ENCODE measurements around the gene ACP2.

The ACP2 gene

GRCh38 chr11:47276923-47277322 lies 28.3 kb upstream of the ACP2 start:
- H3K9ac ChIP-seq (ENCODE audit: low read length) = no peak overlapping the region
- no peak overlapping the region for H2AFZ ChIP-seq (ENCODE audit: low read depth, low read length)
- H3K18ac ChIP-seq (ENCODE audit: low read depth in 1 of 2, low read length in 2 of 2) = no peak overlapping the region
- no peak overlapping the region for H2BK120ac ChIP-seq (ENCODE audit: low read depth, low read length)
- no peak overlapping the region for H3K14ac ChIP-seq (ENCODE audit: low read length in 2 of 2)
- H3K4me1 ChIP-seq (ENCODE audit: control insufficient read depth, insufficient read depth, low read depth, low read length) = peaks cover 1% of the 10 kb centered on the region
- H3K9me3 ChIP-seq (ENCODE audit: control insufficient read depth, low read length) = no peaks in the 10 kb centered on the region
- no peak overlapping the region for H4K8ac ChIP-seq (ENCODE audit: low read length)
- WGBS = 93% methylated on average over 2 of the region's 4 CpGs
- DNase-seq = no peak
- H2BK12ac ChIP-seq (ENCODE audit: low read length in 2 of 2) = no peak overlapping the region
- no peak overlapping the region for H2AK5ac ChIP-seq (ENCODE audit: low read length, severe bottlenecking)
- H3K4ac ChIP-seq (ENCODE audit: low read depth in 1 of 2, low read length in 2 of 2) = no peak overlapping the region
- H3K23ac ChIP-seq (ENCODE audit: low read length in 2 of 2) = no peak overlapping the region
- no peak overlapping the region for H4K91ac ChIP-seq (ENCODE audit: low read length)
- H3K27me3 ChIP-seq (ENCODE audit: control insufficient read depth in 1 of 2, insufficient read depth in 1 of 2, low read length in 2 of 2) = no peaks in the 10 kb centered on the region
- no peak overlapping the region for H3K4me2 ChIP-seq (ENCODE audit: low read length, poor library complexity, severe bottlenecking)
- no peak overlapping the region for H3K4me3 ChIP-seq (ENCODE audit: insufficient read depth in 1 of 2, low read depth in 1 of 2, low read length in 2 of 2)
- H3K79me1 ChIP-seq (replicated peaks; ENCODE audit: low read length, poor library complexity, severe bottlenecking) = peaks cover 33% of the 10 kb centered on the region
- H3K36me3 ChIP-seq (ENCODE audit: control insufficient read depth in 1 of 2, insufficient read depth in 2 of 2, low read depth in 1 of 2, low read length in 2 of 2) = peaks cover 46 to 74% of the 10 kb centered on the region in 2 experiments
- H2BK15ac ChIP-seq (ENCODE audit: low read depth, poor library complexity, severe bottlenecking) = no peak overlapping the region
- no peak overlapping the region for H2BK5ac ChIP-seq (ENCODE audit: low read depth, low read length, poor library complexity, severe bottlenecking)
- no peak overlapping the region for H3K27ac ChIP-seq (ENCODE audit: low read length, poor library complexity, severe bottlenecking)

DNA sequence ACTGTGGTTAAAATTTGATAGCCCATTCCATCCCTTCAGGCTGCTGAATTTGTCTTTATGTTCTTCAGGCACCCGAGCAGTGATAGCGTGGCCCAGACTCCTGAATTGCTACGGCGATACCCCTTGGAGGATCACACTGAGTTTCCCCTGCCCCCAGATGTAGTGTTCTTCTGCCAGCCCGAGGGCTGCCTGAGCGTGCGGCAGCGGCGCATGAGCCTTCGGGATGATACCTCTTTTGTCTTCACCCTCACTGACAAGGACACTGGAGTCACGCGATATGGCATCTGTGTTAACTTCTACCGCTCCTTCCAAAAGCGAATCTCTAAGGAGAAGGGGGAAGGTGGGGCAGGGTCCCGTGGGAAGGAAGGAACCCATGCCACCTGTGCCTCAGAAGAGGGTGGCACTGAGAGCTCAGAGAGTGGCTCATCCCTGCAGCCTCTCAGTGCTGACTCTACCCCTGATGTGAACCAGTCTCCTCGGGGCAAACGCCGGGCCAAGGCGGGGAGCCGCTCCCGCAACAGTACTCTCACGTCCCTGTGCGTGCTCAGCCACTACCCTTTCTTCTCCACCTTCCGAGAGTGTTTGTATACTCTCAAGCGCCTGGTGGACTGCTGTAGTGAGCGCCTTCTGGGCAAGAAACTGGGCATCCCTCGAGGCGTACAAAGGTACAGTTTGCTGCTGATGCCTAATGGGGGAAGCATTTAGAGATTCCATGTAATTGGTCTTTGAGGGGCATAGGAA lies 26.1 kb upstream of the ACP2 start:
- peaks cover 35 to 54% of the 10 kb centered on the region in 2 experiments for H3K36me3 ChIP-seq (ENCODE audit: control insufficient read depth in 1 of 2, insufficient read depth in 2 of 2, low read depth in 1 of 2, low read length in 2 of 2)
- no peaks in the 10 kb centered on the region for H3K27me3 ChIP-seq (ENCODE audit: control insufficient read depth in 1 of 2, insufficient read depth in 1 of 2, low read length in 2 of 2)
- H3K79me1 ChIP-seq (replicated peaks; ENCODE audit: low read length, poor library complexity, severe bottlenecking) = peaks cover 33% of the 10 kb centered on the region
- WGBS = 99% methylated on average over 23 of the region's 28 CpGs
- peaks cover 4% of the 10 kb centered on the region for H3K4me1 ChIP-seq (ENCODE audit: control insufficient read depth, insufficient read depth, low read depth, low read length)
- no peak overlapping the region for H2AK5ac ChIP-seq (ENCODE audit: low read length, severe bottlenecking)
- H4K8ac ChIP-seq (ENCODE audit: low read length) = no peak overlapping the region
- no peak overlapping the region for H3K27ac ChIP-seq (ENCODE audit: low read length, poor library complexity, severe bottlenecking)
- H3K4me2 ChIP-seq (ENCODE audit: low read length, poor library complexity, severe bottlenecking) = no peak overlapping the region
- no peak overlapping the region for H3K4me3 ChIP-seq (ENCODE audit: insufficient read depth in 1 of 2, low read depth in 1 of 2, low read length in 2 of 2)
- H3K23ac ChIP-seq (ENCODE audit: low read length in 2 of 2) = no peak overlapping the region
- DNase-seq = no peak
- H4K91ac ChIP-seq (ENCODE audit: low read length) = no peak overlapping the region
- H3K9ac ChIP-seq (ENCODE audit: low read length) = no peak overlapping the region
- H3K4ac ChIP-seq (ENCODE audit: low read depth in 1 of 2, low read length in 2 of 2) = no peak overlapping the region
- H2BK5ac ChIP-seq (ENCODE audit: low read depth, low read length, poor library complexity, severe bottlenecking) = no peak overlapping the region
- H3K18ac ChIP-seq (ENCODE audit: low read depth in 1 of 2, low read length in 2 of 2) = no peak overlapping the region
- no peak overlapping the region for H2BK12ac ChIP-seq (ENCODE audit: low read length in 2 of 2)
- H3K14ac ChIP-seq (ENCODE audit: low read length in 2 of 2) = no peak overlapping the region
- H3K9me3 ChIP-seq (ENCODE audit: control insufficient read depth, low read length) = no peaks in the 10 kb centered on the region
- H2BK15ac ChIP-seq (ENCODE audit: low read depth, poor library complexity, severe bottlenecking) = no peak overlapping the region
- H2AFZ ChIP-seq (ENCODE audit: low read depth, low read length) = no peak overlapping the region
- no peak overlapping the region for H2BK120ac ChIP-seq (ENCODE audit: low read depth, low read length)

- H3K4me2 ChIP-seq (ENCODE audit: low read length, poor library complexity, severe bottlenecking) = no peak overlapping the region
- no peak overlapping the region for H3K23ac ChIP-seq (ENCODE audit: low read length in 2 of 2)
- no peak overlapping the region for H4K91ac ChIP-seq (ENCODE audit: low read length)
- peaks cover 28 to 34% of the 10 kb centered on the region in 2 experiments for H3K36me3 ChIP-seq (ENCODE audit: control insufficient read depth in 1 of 2, insufficient read depth in 2 of 2, low read depth in 1 of 2, low read length in 2 of 2)
- H3K4me3 ChIP-seq (ENCODE audit: insufficient read depth in 1 of 2, low read depth in 1 of 2, low read length in 2 of 2) = no peak overlapping the region
- no peak overlapping the region for H4K8ac ChIP-seq (ENCODE audit: low read length)
- peaks cover 18% of the 10 kb centered on the region for H3K4me1 ChIP-seq (ENCODE audit: control insufficient read depth, insufficient read depth, low read depth, low read length)
- no peak overlapping the region for H3K27ac ChIP-seq (ENCODE audit: low read length, poor library complexity, severe bottlenecking)
- no peak overlapping the region for H2BK120ac ChIP-seq (ENCODE audit: low read depth, low read length)
- no peak overlapping the region for H2BK5ac ChIP-seq (ENCODE audit: low read depth, low read length, poor library complexity, severe bottlenecking)
- whole genome bisulfite sequencing = no CpG with 5 or more reads among the region's 1 CpG
- no peak overlapping the region for H3K14ac ChIP-seq (ENCODE audit: low read length in 2 of 2)
- no peak overlapping the region for H2BK15ac ChIP-seq (ENCODE audit: low read depth, poor library complexity, severe bottlenecking)
- H3K4ac ChIP-seq (ENCODE audit: low read depth in 1 of 2, low read length in 2 of 2) = no peak overlapping the region
- no peak overlapping the region for H2BK12ac ChIP-seq (ENCODE audit: low read length in 2 of 2)
- H2AFZ ChIP-seq (ENCODE audit: low read depth, low read length) = no peak overlapping the region
- no peak overlapping the region for H3K9ac ChIP-seq (ENCODE audit: low read length)
- no peak overlapping the region for H2AK5ac ChIP-seq (ENCODE audit: low read length, severe bottlenecking)
- H3K18ac ChIP-seq (ENCODE audit: low read depth in 1 of 2, low read length in 2 of 2) = no peak overlapping the region
- peaks cover 31% of the 10 kb centered on the region for H3K79me1 ChIP-seq (replicated peaks; ENCODE audit: low read length, poor library complexity, severe bottlenecking)
- H3K9me3 ChIP-seq (ENCODE audit: control insufficient read depth, low read length) = no peaks in the 10 kb centered on the region
- DNase-seq = peak; percentile 50
- H3K27me3 ChIP-seq (ENCODE audit: control insufficient read depth in 1 of 2, insufficient read depth in 1 of 2, low read length in 2 of 2) = no peaks in the 10 kb centered on the region
Measured at GRCh38 chr11:47272706-47273105, 24.1 kb upstream of the ACP2 start.

- H2BK120ac ChIP-seq (ENCODE audit: low read depth, low read length) = no peak overlapping the region
- H3K23ac ChIP-seq (ENCODE audit: low read length in 2 of 2) = no peak overlapping the region
- no peak overlapping the region for H2AFZ ChIP-seq (ENCODE audit: low read depth, low read length)
- H3K4me1 ChIP-seq (ENCODE audit: control insufficient read depth, insufficient read depth, low read depth, low read length) = peaks cover 19% of the 10 kb centered on the region
- H3K27ac ChIP-seq (ENCODE audit: low read length, poor library complexity, severe bottlenecking) = no peak overlapping the region
- H2BK5ac ChIP-seq (ENCODE audit: low read depth, low read length, poor library complexity, severe bottlenecking) = no peak overlapping the region
- no peak overlapping the region for H3K18ac ChIP-seq (ENCODE audit: low read depth in 1 of 2, low read length in 2 of 2)
- H2BK12ac ChIP-seq (ENCODE audit: low read length in 2 of 2) = no peak overlapping the region
- H3K4me2 ChIP-seq (ENCODE audit: low read length, poor library complexity, severe bottlenecking) = no peak overlapping the region
- H2AK5ac ChIP-seq (ENCODE audit: low read length, severe bottlenecking) = no peak overlapping the region
- peaks cover 29% of the 10 kb centered on the region for H3K79me1 ChIP-seq (replicated peaks; ENCODE audit: low read length, poor library complexity, severe bottlenecking)
- no peak overlapping the region for H3K4ac ChIP-seq (ENCODE audit: low read depth in 1 of 2, low read length in 2 of 2)
- no peak overlapping the region for H4K8ac ChIP-seq (ENCODE audit: low read length)
- DNase-seq = no peak
- 71% methylated on average over 8 of the region's 11 CpGs for WGBS
- no peak overlapping the region for H3K9ac ChIP-seq (ENCODE audit: low read length)
- no peaks in the 10 kb centered on the region for H3K9me3 ChIP-seq (ENCODE audit: control insufficient read depth, low read length)
- H4K91ac ChIP-seq (ENCODE audit: low read length) = no peak overlapping the region
- H3K4me3 ChIP-seq (ENCODE audit: insufficient read depth in 1 of 2, low read depth in 1 of 2, low read length in 2 of 2) = no peak overlapping the region
- no peak overlapping the region for H2BK15ac ChIP-seq (ENCODE audit: low read depth, poor library complexity, severe bottlenecking)
- H3K36me3 ChIP-seq (ENCODE audit: control insufficient read depth in 1 of 2, insufficient read depth in 2 of 2, low read depth in 1 of 2, low read length in 2 of 2) = peaks cover 23 to 28% of the 10 kb centered on the region in 2 experiments
- H3K14ac ChIP-seq (ENCODE audit: low read length in 2 of 2) = no peak overlapping the region
- H3K27me3 ChIP-seq (ENCODE audit: control insufficient read depth in 1 of 2, insufficient read depth in 1 of 2, low read length in 2 of 2) = no peaks in the 10 kb centered on the region
Measured at GRCh38 chr11:47271961-47272661, 23.5 kb upstream of the ACP2 start.
